OCI-LY7 (cell line): Measurements from ENCODE around the gene TAF6L. TPM values are rescaled to one million over a fixed set of nuclear protein-coding genes. Genes with fewer than 3 reads are reported as not detected.

Source experiments
- Bru-seq: library from RNA; stranded (reverse); fragments of 400-500 nt; gene quantifications from one replicate; lab custom pipeline; 2021; lab: Mats Ljungman, UMichigan
- BruChase-seq, 2 experiments: library from RNA; stranded (reverse); fragments of 400-500 nt; gene quantifications; one replicate each; lab custom pipeline; 2021; lab: Mats Ljungman, UMichigan
- BruUV-seq: library from RNA; stranded (reverse); fragments of 400-500 nt; replicated peaks from 2 replicates; lab custom pipeline; 2021; lab: Mats Ljungman, UMichigan
- CTCF ChIA-PET: fragments of 300-600 bp; sonication (Branson Sonifier 250); formaldehyde crosslinking; loops from one replicate; lab custom pipeline; 2022; ENCODE audit warnings: antibody characterized with exemption; ENCODE audit not compliant: unreplicated experiment; lab: Charles Lee
- POLR2A ChIA-PET: fragments of 300-600 bp; sonication (Branson Sonifier 250); formaldehyde crosslinking; loops from one replicate; lab custom pipeline; 2022; ENCODE audit warnings: antibody characterized with exemption; lab: Charles Lee
- DNase-seq: peaks from one replicate; pipeline ENCODE4 v3.0.0-alpha.2; 2015; ENCODE audit warnings: low spot score
- H2AFZ ChIP-seq: fragments of 200-600 bp; sonication (generic), shearing (Covaris generic); 2 replicates; pipeline ENCODE4 v1.6.1; 2014; ENCODE audit warnings: mild to moderate bottlenecking, antibody characterized with exemption, low read length, moderate library complexity
- H3K27ac ChIP-seq: fragments of 200-600 bp; sonication (generic); 2 replicates; pipeline ENCODE4 v1.5.1; 2014; ENCODE audit warnings: mixed run types, low read depth, mild to moderate bottlenecking, moderate library complexity, low read length, inconsistent platforms; ENCODE audit not compliant: poor library complexity, severe bottlenecking
- H3K36me3 ChIP-seq: fragments of 200-600 bp; sonication (generic); 2 replicates; pipeline ENCODE4 v1.6.1; 2014; ENCODE audit warnings: mild to moderate bottlenecking, antibody characterized with exemption, low read length, moderate library complexity, mixed read lengths; ENCODE audit not compliant: insufficient read depth
- H3K4me1 ChIP-seq: fragments of 200-600 bp; sonication (generic); 2 replicates; pipeline ENCODE4 v1.5.1; 2014; ENCODE audit warnings: mild to moderate bottlenecking, low read length; ENCODE audit not compliant: insufficient read depth, poor library complexity, severe bottlenecking
- H3K4me2 ChIP-seq: fragments of 200-600 bp; sonication (generic); 2 replicates; pipeline ENCODE4 v1.6.1; 2014; ENCODE audit warnings: mild to moderate bottlenecking, low read length
- H3K4me3 ChIP-seq: fragments of 200-600 bp; sonication (generic); 2 replicates; pipeline ENCODE4 v1.5.1; 2014; ENCODE audit warnings: mild to moderate bottlenecking, low read depth, low read length; ENCODE audit not compliant: poor library complexity, severe bottlenecking
- H3K79me2 ChIP-seq: fragments of 200-600 bp; sonication (generic); 2 replicates; pipeline ENCODE4 v1.6.1; 2016; ENCODE audit warnings: low read depth, mild to moderate bottlenecking, low read length, moderate library complexity, mixed read lengths; ENCODE audit not compliant: insufficient read depth
- H3K9me2 ChIP-seq: fragments of 200-600 bp; sonication (generic); 2 replicates; pipeline ENCODE4 v1.6.1; 2016; ENCODE audit warnings: mild to moderate bottlenecking, low read length, mixed read lengths; ENCODE audit not compliant: insufficient read depth
- H3K9me3 ChIP-seq: fragments of 200-600 bp; sonication (generic); 2 replicates; pipeline ENCODE4 v1.6.1; 2014; ENCODE audit warnings: mild to moderate bottlenecking, mixed run types, low read length, mixed read lengths
- H4K20me1 ChIP-seq: fragments of 200-600 bp; sonication (generic); 2 replicates; pipeline ENCODE4 v1.6.1; 2014; ENCODE audit warnings: mild to moderate bottlenecking, antibody characterized with exemption, low read length, moderate library complexity, mixed read lengths; ENCODE audit not compliant: insufficient read depth
- EZH2phosphoT487 ChIP-seq: fragments of 200-600 bp; sonication (generic); IDR thresholded peaks from 2 replicates; pipeline ENCODE4 v1.6.1; 2018; ENCODE audit warnings: low read depth, borderline replicate concordance, mild to moderate bottlenecking, mixed run types, antibody characterized with exemption, low read length, moderate library complexity, mixed read lengths
- intact Hi-C: fragments of 100-400 bp; cut with micrococcal nuclease; formaldehyde crosslinking; loops from one replicate; pipeline ENCODE4 v1.10.0; 2022; ENCODE audit not compliant: unreplicated experiment
- long read RNA-seq: library from polyadenylated mRNA; stranded (forward); transcript quantifications from one replicate; pipeline ENCODE4 v2.0.0, GENCODE V29; 2022
- total RNA-seq, 2 experiments: library from RNA; depleted of rRNA in 1 of 2; stranded (reverse); fragments of >200 nt in 1 of 2; shearing (Covaris generic) in 1 of 2; gene quantifications; 2 replicates each; pipeline ENCODE4 v1.2.3, GENCODE V29; 2014 to 2022
- TF ChIP-seq, protein P1 (sequence below): fragments of 200-600 bp; sonication (generic); conservative IDR thresholded peaks from 2 replicates; pipeline ENCODE4 v1.5.1; 2014; ENCODE audit warnings: mild to moderate bottlenecking, antibody characterized with exemption, low read length, moderate library complexity, mixed read lengths

The TAF6L gene
- total RNA-seq (2014; rRNA removed; shearing (Covaris generic)): 23.7 and 26.1 TPM in 2 replicates
- total RNA-seq (2022): 24.1 and 29.9 TPM in 2 replicates
- Bru-seq, nascent RNA: percentile 48 among the genes with signal in this experiment
- percentile 52 among the genes with signal in this experiment for BruChase-seq, experiment 1, labeled RNA remaining after a 6-hour chase
- BruChase-seq, experiment 2, labeled RNA remaining after a 2-hour chase: percentile 59 among the genes with signal in this experiment
- long read RNA-seq, transcript TAF6L-201 (11 exons, 2,116 nt): major isoform, 18 of 47 reads
- long read RNA-seq, partial matches to known transcripts: 7 of 47 reads
- long read RNA-seq, other reads (novel, unspliced or antisense): 22 of 47 reads

- H2AFZ ChIP-seq: peak within 1 kb of the TSS; percentile 61
- intact Hi-C loops: loop anchor here (1.0 to 5.0 kb wide), 2 partner anchors 44 to 99 kb away; partner anchors contain the start of genes HNRNPUL2, LBHD1 and UQCC3
- ChIA-PET POLR2A (interaction anchor here (0.6 to 4.2 kb wide), 13 partner anchors 10 to 150 kb away, joined by 3 to 16 read pairs (median 5); partner anchors contain the start of genes B3GAT3, C11orf98, CSKMT and HNRNPUL2), CTCF (no interaction called here)
- no peak for TF ChIP-seq EZH2phosphoT487
- TF ChIP-seq, protein P1, sequence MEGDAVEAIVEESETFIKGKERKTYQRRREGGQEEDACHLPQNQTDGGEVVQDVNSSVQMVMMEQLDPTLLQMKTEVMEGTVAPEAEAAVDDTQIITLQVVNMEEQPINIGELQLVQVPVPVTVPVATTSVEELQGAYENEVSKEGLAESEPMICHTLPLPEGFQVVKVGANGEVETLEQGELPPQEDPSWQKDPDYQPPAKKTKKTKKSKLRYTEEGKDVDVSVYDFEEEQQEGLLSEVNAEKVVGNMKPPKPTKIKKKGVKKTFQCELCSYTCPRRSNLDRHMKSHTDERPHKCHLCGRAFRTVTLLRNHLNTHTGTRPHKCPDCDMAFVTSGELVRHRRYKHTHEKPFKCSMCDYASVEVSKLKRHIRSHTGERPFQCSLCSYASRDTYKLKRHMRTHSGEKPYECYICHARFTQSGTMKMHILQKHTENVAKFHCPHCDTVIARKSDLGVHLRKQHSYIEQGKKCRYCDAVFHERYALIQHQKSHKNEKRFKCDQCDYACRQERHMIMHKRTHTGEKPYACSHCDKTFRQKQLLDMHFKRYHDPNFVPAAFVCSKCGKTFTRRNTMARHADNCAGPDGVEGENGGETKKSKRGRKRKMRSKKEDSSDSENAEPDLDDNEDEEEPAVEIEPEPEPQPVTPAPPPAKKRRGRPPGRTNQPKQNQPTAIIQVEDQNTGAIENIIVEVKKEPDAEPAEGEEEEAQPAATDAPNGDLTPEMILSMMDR: no peak
- peak within 1 kb of the TSS; percentile 71 for H3K27ac ChIP-seq
- H3K36me3 ChIP-seq: peaks cover 19% of the 10 kb centered on the region; the same call in 1 of the 2 replicates
- H3K4me3 ChIP-seq: peak within 1 kb of the TSS; percentile 77
- H3K4me1 ChIP-seq: peaks cover 32% of the 10 kb centered on the region
- no peaks in the 10 kb centered on the region for H3K9me2 ChIP-seq
- no peaks in the 10 kb centered on the region for H3K9me3 ChIP-seq
- peaks cover 24% of the 10 kb centered on the region; the same call in 1 of the 2 replicates for H3K79me2 ChIP-seq
- DNase-seq: peak; percentile 94
- H4K20me1 ChIP-seq: no peaks in the 10 kb centered on the region
- BruUV-seq: TSS peak; percentile 67
- peak within 1 kb of the TSS; percentile 76 for H3K4me2 ChIP-seq
Observed at GRCh38 chr11:62771144-62772021, at the start of gene TAF6L. TAF6L (plus strand) TSS chr11:62771396; CDS start chr11:62775784, 4,388 bp downstream.

DNA sequence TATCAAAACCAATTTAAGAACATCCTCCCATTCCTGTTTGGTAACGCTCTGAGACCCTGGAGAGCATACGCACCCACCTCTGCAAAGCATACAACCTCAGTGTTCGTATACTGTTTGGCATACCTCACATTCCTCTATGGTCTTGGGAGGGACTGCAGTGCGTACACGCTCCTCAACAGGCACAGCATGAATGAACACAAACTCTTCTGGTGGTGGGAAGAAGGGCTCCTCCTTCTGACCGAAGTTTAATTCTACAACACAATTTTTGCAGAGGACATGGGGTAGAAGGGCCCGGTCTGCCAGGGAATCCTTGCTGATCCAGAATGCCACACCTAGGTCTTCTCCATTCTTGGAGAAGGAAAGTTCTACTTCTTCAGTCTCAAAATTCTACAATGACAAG is 49.2 kb upstream of the TAF6L start:
- ChIA-PET POLR2A (no interaction called here), CTCF (no interaction called here)
- Histone ChIP-seq H2AFZ (no peak overlapping the region), H3K9me3 (no peaks in the 10 kb centered on the region), H3K9me2 (no peaks in the 10 kb centered on the region), H3K27ac (no peak overlapping the region), H3K36me3 (peaks cover 97% of the 10 kb centered on the region), H3K4me3 (no peak overlapping the region), H3K4me1 (peaks cover 16% of the 10 kb centered on the region), H3K79me2 (peaks cover 66% of the 10 kb centered on the region), H4K20me1 (peaks cover 35% of the 10 kb centered on the region), H3K4me2 (no peak overlapping the region)
- BruUV-seq: TSS peak; percentile 74
- intact Hi-C loops: loop anchor here (10.0 kb wide), 1 partner anchor 127 kb away; the partner anchor contains the start of gene TUT1
- TF ChIP-seq, protein P1: peak; percentile 45
- no peak for TF ChIP-seq EZH2phosphoT487
- DNase-seq: no peak
